ENCODE measurements around the gene PROS1. TPM values are rescaled to one million over a fixed set of nuclear protein-coding genes. Genes with fewer than 3 reads are reported as not detected.

Gene PROS1
- total RNA-seq, 1 experiment from 2014 or later = 9.2 TPM

GRCh38 chr3:94001827-94002495, 28.3 kb upstream of the PROS1 start:
- no peak overlapping the region for H3K4me3 ChIP-seq (ENCODE audit: low read depth, low read length, poor library complexity, severe bottlenecking)
- H3K9me3 ChIP-seq (ENCODE audit: low read depth, low read length, poor library complexity, severe bottlenecking) = no peaks in the 10 kb centered on the region
- TF ChIP-seq CTCF (conservative IDR thresholded peaks at IDR 0.05; ENCODE audit: low read depth, low read length) = no peak
- no peak for TF ChIP-seq EZH2 (IDR thresholded peaks at IDR 0.05; ENCODE audit: borderline replicate concordance, low read depth, low read length, poor library complexity, severe bottlenecking)
- intact Hi-C loops (cut with micrococcal nuclease; ENCODE audit: unreplicated experiment) = no loop called here
- H3K4me1 ChIP-seq (ENCODE audit: insufficient read depth, low read length, poor library complexity, severe bottlenecking) = peaks cover 6% of the 10 kb centered on the region
- no peaks in the 10 kb centered on the region for H3K36me3 ChIP-seq (ENCODE audit: insufficient read depth, low read length, poor library complexity, severe bottlenecking)
- CTCF ChIA-PET = no interaction called here
- H3K27ac ChIP-seq (ENCODE audit: low read depth, low read length, poor library complexity, severe bottlenecking) = no peak overlapping the region
- no TSS peak for BruUV-seq (replicated peaks)
- DNase-seq (ENCODE audit: low spot score) = no peak
- POLR2A ChIA-PET (ENCODE audit: low non-redundant PET) = no interaction called here
- H3K27me3 ChIP-seq (replicated peaks; ENCODE audit: insufficient read depth, low read depth, low read length, poor library complexity) = no peaks in the 10 kb centered on the region

GRCh38 chr3:94001191-94001590, 27.5 kb upstream of the PROS1 start:
- BruUV-seq (replicated peaks) = no TSS peak
- H3K27ac ChIP-seq (ENCODE audit: low read depth, low read length, poor library complexity, severe bottlenecking) = no peak overlapping the region
- no peak overlapping the region for H3K4me3 ChIP-seq (ENCODE audit: low read depth, low read length, poor library complexity, severe bottlenecking)
- no peak for DNase-seq (ENCODE audit: low spot score)
- H3K4me1 ChIP-seq (ENCODE audit: insufficient read depth, low read length, poor library complexity, severe bottlenecking) = peaks cover 6% of the 10 kb centered on the region
- POLR2A ChIA-PET (ENCODE audit: low non-redundant PET) = no interaction called here
- intact Hi-C loops (cut with micrococcal nuclease; ENCODE audit: unreplicated experiment) = no loop called here
- H3K36me3 ChIP-seq (ENCODE audit: insufficient read depth, low read length, poor library complexity, severe bottlenecking) = no peaks in the 10 kb centered on the region
- CTCF ChIA-PET = no interaction called here
- TF ChIP-seq CTCF (conservative IDR thresholded peaks at IDR 0.05; ENCODE audit: low read depth, low read length) (no peak), EZH2 (IDR thresholded peaks at IDR 0.05; ENCODE audit: borderline replicate concordance, low read depth, low read length, poor library complexity, severe bottlenecking) (no peak)
- no peaks in the 10 kb centered on the region for H3K27me3 ChIP-seq (replicated peaks; ENCODE audit: insufficient read depth, low read depth, low read length, poor library complexity)
- no peaks in the 10 kb centered on the region for H3K9me3 ChIP-seq (ENCODE audit: low read depth, low read length, poor library complexity, severe bottlenecking)

GRCh38 chr3:93994056-93994455, 20.4 kb upstream of the PROS1 start:
- CTCF ChIA-PET = no interaction called here

More at GRCh38 chr3:93994056-93994455, 20.4 kb upstream of the PROS1 start:
- no peaks in the 10 kb centered on the region for H3K9me3 ChIP-seq (ENCODE audit: low read depth, low read length, poor library complexity, severe bottlenecking)
- no peaks in the 10 kb centered on the region for H3K36me3 ChIP-seq (ENCODE audit: insufficient read depth, low read length, poor library complexity, severe bottlenecking)
- no peaks in the 10 kb centered on the region for H3K4me1 ChIP-seq (ENCODE audit: insufficient read depth, low read length, poor library complexity, severe bottlenecking)
- no TSS peak for BruUV-seq (replicated peaks)
- no peak for DNase-seq (ENCODE audit: low spot score)
- H3K27me3 ChIP-seq (replicated peaks; ENCODE audit: insufficient read depth, low read depth, low read length, poor library complexity) = no peaks in the 10 kb centered on the region
- H3K27ac ChIP-seq (ENCODE audit: low read depth, low read length, poor library complexity, severe bottlenecking) = no peak overlapping the region
- no peak overlapping the region for H3K4me3 ChIP-seq (ENCODE audit: low read depth, low read length, poor library complexity, severe bottlenecking)
- intact Hi-C loops (cut with micrococcal nuclease; ENCODE audit: unreplicated experiment) = no loop called here
- TF ChIP-seq CTCF (conservative IDR thresholded peaks at IDR 0.05; ENCODE audit: low read depth, low read length) = no peak
- TF ChIP-seq EZH2 (IDR thresholded peaks at IDR 0.05; ENCODE audit: borderline replicate concordance, low read depth, low read length, poor library complexity, severe bottlenecking) = no peak
- POLR2A ChIA-PET (ENCODE audit: low non-redundant PET) = no interaction called here
